Measurements from ENCODE around the gene BCOR.

- TF ChIP-seq POLR2A (IDR thresholded peaks at IDR 0.05), result no peak
- no peak for TF ChIP-seq CTCF (IDR thresholded peaks at IDR 0.05)
Observed at GRCh38 chrX:40068048-40068447, 29.7 kb downstream of the BCOR start.
